GM18520 (cell line): ENCODE results near the gene LAMA3.

Experiments
- ATAC-seq: cut with Tn5 transposase; IDR thresholded peaks from one replicate; pipeline ENCODE4 v1.9.1; 2021; ENCODE audit not compliant: unreplicated experiment

Gene LAMA3

DNA sequence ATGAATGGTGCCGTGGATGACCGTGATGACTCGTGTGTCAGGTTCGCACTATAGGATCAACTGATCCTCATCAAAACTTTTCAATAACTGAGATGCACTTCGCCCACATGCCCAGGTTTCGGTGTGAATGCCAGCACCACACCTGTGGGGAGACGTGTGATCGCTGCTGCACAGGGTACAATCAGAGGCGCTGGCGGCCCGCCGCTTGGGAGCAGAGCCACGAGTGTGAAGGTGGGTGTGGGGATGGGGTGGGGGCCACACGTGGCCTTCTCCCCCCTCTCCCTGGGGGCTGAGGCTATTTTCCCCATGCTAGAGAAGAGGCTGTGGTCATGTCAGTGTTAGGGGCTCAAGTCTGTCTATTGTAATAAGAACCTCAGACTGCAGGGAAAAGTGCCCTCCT lies 69.0 kb downstream of the LAMA3 start:
- ATAC-seq = no peak

DNA sequence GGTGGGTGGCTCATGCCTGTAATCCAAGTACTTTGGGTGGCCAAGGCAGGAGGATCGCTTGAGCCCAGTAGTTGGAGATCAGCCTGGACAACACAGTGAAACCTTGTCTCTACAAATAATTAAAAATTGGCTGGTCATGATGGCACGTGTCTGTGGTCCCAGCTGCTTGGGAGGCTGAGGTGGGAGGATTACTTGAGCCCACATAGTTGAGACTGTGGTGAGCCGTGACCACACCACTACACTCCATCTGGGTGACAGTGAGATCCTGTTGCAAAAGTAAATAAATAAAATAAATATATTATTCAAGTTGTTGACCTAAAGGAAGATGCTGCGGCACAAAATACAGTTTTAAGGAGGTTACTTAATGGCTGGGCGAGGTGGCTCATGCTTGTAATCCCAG lies 72.7 kb downstream of the LAMA3 start:
- no peak for ATAC-seq

DNA sequence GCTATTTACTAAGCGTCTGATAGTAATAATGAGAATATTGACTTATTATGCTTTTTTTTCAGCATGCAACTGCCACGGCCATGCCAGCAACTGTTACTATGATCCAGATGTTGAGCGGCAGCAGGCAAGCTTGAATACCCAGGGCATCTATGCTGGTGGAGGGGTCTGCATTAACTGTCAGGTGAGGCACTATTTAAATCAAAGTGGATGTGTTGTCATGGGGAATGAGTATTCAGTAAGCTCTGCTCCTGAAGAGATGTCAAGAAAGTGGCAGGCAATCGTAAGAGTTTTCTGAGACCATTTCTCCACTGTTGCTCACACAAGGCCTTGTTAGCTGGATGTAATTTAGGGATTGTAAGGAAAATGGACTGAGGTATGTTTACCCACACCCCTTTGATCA lies 74.1 kb downstream of the LAMA3 start:
- ATAC-seq = no peak

GRCh38 chr18:23765931-23766330 lies 76.7 kb downstream of the LAMA3 start:
- no peak for ATAC-seq

DNA sequence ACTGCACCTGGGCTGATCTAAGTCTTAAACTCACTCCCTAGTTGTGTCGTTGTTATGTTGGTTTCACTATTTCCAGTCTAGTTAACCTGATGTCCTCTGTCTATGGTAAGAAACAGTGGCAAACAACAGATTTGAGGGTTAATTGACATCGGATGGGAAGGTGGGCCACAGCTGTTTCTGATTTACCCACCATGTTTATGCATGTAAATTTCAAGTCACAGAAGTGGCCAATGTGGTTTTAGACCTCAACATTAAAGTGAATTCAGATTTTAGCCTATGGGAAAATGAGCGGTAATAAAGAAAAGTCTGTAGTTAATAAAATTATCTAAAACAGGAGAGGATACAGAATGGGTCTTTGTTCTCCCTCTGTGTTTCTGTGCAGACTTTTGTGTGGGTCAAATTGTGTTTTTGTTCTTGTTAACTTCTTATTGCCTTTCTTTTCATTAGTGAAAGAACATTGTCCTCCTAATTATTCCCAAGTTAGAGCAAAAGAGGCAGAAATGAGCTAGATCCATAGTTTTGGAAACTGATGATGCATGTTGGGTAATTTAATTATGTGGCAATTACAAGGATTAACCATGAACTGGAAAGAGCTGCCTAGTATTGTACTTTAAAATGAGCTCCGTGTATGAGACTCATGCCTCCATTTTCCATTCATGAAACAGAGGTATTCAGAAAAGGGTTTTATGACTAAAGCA lies 83.2 kb downstream of the LAMA3 start:
- no peak for ATAC-seq

DNA sequence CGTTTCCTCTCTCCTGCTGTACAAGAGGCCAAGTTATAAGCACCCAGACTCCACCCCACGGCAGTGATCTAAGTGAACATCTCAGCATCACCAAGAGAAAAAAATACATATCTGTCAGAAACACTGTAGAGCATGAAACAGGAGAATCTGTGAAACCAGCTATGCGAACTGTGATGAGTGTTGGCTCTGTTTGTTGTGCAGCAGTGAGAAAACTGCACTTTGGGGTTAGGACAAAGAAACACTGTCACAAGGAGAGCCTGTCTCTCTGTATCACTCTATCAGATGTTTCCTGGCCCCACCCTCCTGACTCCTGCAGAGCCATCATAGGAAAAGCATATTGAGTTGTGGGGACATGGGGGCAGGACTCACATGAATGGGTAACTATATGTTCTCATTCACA lies 87.1 kb downstream of the LAMA3 start:
- ATAC-seq = no peak

DNA sequence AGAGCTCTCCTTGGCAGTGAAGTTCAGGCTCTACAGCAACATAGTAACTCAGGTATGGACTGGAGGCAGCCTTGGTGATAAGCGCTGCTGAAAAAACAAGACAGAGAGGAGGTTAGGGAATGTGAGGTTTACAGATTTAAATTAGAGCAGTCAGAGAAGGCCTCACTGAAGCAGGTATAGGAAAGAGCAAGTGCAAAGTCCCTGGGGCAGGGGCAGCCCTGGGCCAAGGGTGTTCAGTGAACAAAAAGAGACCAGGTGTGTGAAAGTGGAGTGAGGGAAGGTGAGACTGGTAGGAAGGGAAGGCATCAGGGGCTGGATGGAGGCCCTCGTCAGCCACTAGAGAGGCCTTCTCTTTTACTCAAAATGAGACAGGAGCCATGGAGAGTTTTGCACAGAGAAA lies 89.6 kb downstream of the LAMA3 start:
- ATAC-seq = no peak

DNA sequence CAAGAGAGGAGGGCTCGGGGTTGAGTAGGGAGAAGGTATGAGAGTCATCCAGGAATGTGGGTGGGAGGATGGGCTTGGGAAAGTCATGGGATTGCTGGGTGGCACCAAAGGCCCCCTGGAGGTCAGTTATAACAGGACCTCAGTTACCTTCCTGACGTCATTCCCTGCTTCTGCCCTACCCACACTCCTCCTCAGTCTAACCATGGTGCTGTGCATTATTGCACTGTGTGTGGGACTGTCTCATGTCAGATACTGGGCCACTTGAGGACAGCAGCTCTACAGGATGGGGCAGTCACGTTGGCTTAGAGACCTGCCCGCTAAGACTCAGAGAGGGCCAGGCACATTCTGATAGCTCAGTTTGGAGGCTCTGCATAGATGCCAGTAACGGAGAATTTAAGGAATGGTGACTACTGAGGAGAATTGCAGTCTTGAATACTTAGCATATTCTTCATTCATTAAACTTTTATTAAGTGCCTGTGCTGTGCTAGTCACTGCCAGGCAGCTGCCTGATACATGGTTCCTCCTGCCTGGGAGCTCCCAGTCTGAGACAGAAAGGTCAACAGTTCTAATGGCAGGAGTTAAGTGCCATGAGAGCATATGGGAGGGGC lies 90.5 kb downstream of the LAMA3 start:
- ATAC-seq = no peak

- ATAC-seq = no peak
These were observed 95.6 kb downstream of the LAMA3 start for GRCh38 chr18:23784832-23785245.

- ATAC-seq = no peak
These were observed 103.8 kb downstream of the LAMA3 start for GRCh38 chr18:23793051-23793450.

DNA sequence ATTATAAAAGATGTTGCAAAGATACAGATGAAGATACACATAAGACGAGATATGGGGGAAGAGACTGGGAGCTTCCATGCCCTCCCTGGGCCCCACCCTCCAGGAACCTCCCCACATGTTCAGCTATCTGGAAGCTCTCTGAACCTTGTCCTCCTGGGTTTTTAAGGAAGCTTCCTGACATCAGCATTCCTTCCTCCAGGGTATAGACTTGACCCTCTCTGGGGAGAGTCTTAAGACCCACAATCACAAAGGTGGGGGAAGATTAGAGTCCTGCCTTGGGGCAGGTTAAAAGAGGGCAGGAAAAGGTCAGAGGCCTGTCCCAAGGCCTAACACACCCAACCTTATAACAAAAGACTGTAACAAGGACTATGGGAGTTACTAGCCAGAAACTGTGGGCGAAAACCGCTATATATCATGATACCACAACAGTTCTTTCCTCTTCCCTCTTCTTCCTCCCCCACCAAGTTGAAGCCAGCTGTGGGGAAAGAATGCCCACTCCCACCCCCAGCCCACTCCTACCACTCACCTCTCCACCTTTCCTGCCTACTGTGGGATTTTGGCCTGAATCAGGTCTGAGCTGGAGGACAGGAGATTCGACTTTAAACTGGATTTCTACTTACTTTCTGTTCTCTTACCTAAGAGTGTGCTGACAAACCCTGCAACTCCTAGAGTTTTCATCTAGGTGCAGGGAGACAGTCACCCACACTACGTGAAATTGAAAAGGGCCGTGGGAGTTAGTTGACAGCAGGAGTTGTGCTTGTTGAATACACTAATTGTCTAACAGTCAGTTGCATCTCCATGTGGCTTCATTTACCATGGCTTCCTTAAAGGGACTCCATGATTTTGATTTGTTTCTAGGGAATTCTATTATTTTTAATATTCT lies 105.0 kb downstream of the LAMA3 start:
- no peak for ATAC-seq

DNA sequence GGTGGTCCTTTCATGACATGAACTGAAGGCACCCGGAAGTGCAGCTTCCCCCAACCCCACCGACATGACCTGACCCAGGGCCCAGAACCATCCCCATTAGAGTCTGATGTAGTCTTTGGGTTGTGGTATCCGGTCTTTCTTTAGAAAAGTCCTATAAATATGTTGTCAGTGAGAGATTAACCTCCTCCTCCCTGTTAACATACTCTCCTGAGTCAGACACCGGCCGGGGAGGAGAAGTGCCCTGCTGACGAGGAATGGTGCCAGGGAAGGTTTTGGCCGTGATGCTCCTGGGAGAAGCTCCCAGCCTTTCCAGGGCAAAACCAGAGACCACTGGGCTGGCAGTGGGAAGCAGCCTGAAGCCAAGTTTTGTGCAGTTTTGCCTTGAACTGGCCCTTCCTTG lies 109.0 kb downstream of the LAMA3 start:
- ATAC-seq = no peak

DNA sequence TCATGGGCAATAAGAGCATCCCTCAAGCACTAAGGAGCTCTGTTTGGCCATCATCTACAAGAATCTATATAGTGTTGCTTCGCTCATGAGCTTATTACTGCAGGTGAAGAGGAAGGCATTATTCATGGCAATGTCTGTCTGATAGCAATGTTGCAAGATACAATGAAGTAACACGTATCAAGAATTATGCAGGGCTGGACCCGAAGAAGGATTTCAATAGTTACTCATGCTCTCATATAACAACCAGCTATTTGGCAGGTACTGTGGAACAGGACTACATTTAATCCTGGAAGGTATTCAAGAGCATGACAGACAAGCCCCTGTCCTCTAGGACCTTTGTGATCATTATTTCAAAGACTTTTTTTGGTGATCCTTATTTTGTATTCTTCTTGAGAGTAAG lies 109.6 kb downstream of the LAMA3 start:
- ATAC-seq = no peak

DNA sequence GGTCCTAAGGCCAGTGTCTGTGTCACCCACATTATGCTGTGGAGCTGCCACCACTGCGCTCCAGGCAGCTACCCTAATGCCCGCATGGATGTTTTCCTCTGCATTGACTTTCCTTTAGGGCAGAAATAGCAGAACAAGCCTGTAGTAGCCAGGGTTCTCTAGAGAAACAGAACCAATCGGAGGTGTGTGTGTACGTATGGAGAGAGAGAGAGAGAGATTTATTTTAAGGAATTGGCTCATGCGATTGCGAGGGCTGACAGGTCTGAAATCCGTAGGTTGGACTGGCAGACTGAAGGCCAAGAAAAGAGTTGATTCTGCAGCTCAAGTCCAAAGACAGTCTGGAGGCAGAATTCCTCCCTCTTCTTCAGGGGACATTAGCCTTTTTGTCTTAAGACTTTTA lies 110.3 kb downstream of the LAMA3 start:
- ATAC-seq = no peak

GRCh38 chr18:23800902-23801301 lies 111.6 kb downstream of the LAMA3 start:
- no peak for ATAC-seq

DNA sequence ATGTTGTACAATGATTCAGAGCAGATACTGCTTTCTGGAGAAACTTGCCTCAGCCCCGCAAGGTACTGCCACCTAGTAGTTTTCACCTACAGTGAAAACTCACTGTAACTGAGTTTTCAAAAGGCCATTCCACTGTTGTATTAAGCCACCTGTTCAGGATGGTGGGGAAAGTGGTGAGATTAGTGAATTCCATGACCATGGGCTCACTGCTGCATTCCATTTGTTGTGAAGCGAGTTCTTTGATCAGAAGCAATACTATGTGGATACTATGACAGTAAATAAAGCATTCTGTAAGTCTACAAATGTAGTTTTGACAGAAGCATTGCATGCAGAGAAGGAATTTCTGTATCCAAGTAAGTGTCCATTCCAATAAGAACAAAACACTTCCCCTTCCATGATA lies 113.6 kb downstream of the LAMA3 start:
- no peak for ATAC-seq

DNA sequence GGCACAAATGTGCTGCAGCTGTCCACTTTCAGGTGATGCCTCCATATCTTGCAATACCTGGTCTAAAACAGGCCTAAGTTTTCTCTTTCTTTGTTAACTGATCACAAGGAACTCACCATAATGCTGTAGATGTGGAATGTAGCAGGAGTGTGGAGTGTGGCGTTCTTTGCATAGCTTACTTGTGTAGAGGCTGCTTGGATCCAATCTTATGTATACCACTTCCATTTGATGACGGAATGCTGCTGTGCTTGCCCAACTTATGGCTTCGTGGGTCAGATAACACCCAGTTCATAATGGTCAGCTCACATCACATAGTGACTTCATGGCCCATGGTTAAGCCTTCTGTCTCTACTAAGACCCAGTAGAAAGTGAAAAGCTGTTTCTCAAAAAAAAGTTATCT lies 114.5 kb downstream of the LAMA3 start:
- ATAC-seq = no peak

GRCh38 chr18:23805898-23806297 lies 116.6 kb downstream of the LAMA3 start:
- no peak for ATAC-seq

GRCh38 chr18:23809415-23809814 lies 120.2 kb downstream of the LAMA3 start:
- no peak for ATAC-seq

GRCh38 chr18:23810396-23810795 lies 121.1 kb downstream of the LAMA3 start:
- no peak for ATAC-seq

- ATAC-seq = no peak
These were observed 121.9 kb downstream of the LAMA3 start for GRCh38 chr18:23811176-23811575.
